Measurements from ENCODE around the gene WDR70. TPM values are rescaled to one million over a fixed set of nuclear protein-coding genes. Genes with fewer than 3 reads are reported as not detected.
"Not testable (repeated sequence)": the region's sequence is repeated elsewhere in the genome, so short reads cannot be mapped to it uniquely, and the experiment has no call there.

The WDR70 gene
- total RNA-seq, 1 experiment from 2014 or later = 28.4 TPM

DNA sequence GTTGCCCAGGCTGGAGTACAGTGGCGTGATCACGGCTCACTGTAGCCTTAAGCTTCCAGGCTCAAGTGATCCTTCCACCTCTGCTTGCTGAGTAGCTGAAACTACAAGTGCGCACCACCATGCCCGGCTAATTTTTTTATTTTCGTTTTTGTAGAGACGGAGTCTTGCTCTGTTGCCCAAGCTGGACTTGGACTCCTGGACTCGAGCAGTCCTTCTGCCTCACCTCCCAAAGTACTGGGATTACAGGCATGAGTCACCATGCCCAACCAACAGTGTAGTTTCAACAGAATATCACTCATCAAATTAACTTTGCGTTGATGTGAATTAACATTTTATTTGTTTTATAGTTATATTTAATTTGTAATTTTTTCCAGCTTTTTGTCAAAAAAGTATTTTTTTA lies 45.3 kb downstream of the WDR70 start:
- Histone ChIP-seq H3K4me1 (replicated peaks) (no peaks in the 10 kb centered on the region), H3K36me3 (0 out of 2 replicates have a peak, but pooled peaks cover 8% of the 10 kb centered on the region)
- no peak for DNase-seq (ENCODE audit: low read depth in 1 of 2, low spot score in 2 of 2)

GRCh38 chr5:37428044-37428443 lies 48.9 kb downstream of the WDR70 start:
- Histone ChIP-seq H3K4me3 (no peak overlapping the region), H3K36me3 (peaks cover 3% of the 10 kb centered on the region; the same call in 1 of the 2 replicates), H3K27me3 (replicated peaks) (no peaks in the 10 kb centered on the region), H3K4me1 (replicated peaks) (peaks cover 1% of the 10 kb centered on the region; the same call in 1 of the 2 replicates), H3K27ac (no peak overlapping the region), H3K9me3 (replicated peaks) (no peaks in the 10 kb centered on the region)
- DNase-seq (ENCODE audit: low read depth in 1 of 2, low spot score in 2 of 2) = no peak

More for the DNA sequence above, 45.3 kb downstream of the WDR70 start:
- H3K27me3 ChIP-seq (replicated peaks) = no peaks in the 10 kb centered on the region
- H3K9me3 ChIP-seq (replicated peaks) = no peaks in the 10 kb centered on the region
- H3K27ac ChIP-seq = no peak overlapping the region
- no peak overlapping the region for H3K4me3 ChIP-seq

GRCh38 chr5:37435261-37435660 lies 56.1 kb downstream of the WDR70 start:
- Histone ChIP-seq H3K9me3 (replicated peaks) (no peaks in the 10 kb centered on the region), H3K27ac (no peak overlapping the region), H3K4me3 (no peak overlapping the region), H3K36me3 (peaks cover 2% of the 10 kb centered on the region; the same call in 1 of the 2 replicates), H3K27me3 (replicated peaks) (no peaks in the 10 kb centered on the region), H3K4me1 (replicated peaks) (peaks cover 5% of the 10 kb centered on the region; the same call in 1 of the 2 replicates)
- peak in 1 of 2 experiments; percentile 5 for DNase-seq (ENCODE audit: low read depth in 1 of 2, low spot score in 2 of 2)

DNA sequence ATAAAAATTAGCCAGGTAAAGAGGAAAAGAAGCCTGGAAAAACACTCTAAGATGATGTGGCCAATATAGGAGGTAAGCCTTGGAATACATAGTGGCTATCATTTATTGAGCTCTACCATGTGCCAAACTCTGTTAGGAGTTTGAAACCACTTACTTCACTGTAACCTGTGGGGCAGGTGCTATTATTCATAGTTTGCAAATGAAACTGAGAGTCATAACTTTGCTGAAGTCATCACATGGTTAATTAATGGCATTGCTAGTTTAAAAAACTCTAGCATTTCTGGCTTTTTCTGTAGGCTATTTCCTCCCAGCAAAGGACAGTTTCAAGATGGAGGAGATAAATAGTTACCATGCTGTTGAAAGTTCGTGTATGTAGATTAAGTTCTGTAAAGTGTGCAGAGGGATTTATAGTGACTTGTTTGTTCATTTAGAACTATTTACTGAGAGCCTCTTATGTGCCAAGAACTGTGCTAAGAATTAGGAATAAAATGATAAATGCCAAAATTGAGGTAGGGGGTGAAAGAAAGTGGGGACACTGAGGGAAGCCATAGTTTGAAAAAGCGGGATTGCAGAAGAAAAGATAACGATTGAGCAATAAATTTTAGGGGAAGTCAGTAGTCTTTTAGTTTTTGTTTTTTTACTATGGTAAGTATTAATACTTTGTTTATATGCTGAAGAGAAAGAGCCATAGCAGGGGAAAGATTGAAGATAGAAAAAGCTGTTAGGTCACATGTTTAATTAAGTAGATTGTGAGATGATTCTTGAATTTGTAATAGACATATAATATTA lies 57.2 kb downstream of the WDR70 start:
- no peak overlapping the region for H3K27ac ChIP-seq
- H3K4me1 ChIP-seq (replicated peaks) = peaks cover 5% of the 10 kb centered on the region; the same call in 1 of the 2 replicates
- no peak for DNase-seq (ENCODE audit: low read depth in 1 of 2, low spot score in 2 of 2)
- H3K9me3 ChIP-seq (replicated peaks) = no peaks in the 10 kb centered on the region
- H3K27me3 ChIP-seq (replicated peaks) = no peaks in the 10 kb centered on the region
- H3K4me3 ChIP-seq = no peak overlapping the region
- H3K36me3 ChIP-seq = peaks cover 2% of the 10 kb centered on the region; the same call in 1 of the 2 replicates

- no peak overlapping the region for H3K27ac ChIP-seq
- peaks cover 2% of the 10 kb centered on the region; the same call in 1 of the 2 replicates for H3K36me3 ChIP-seq
- peaks cover 5% of the 10 kb centered on the region; the same call in 1 of the 2 replicates for H3K4me1 ChIP-seq (replicated peaks)
- no peaks in the 10 kb centered on the region for H3K27me3 ChIP-seq (replicated peaks)
- no peak overlapping the region for H3K4me3 ChIP-seq
- H3K9me3 ChIP-seq (replicated peaks) = no peaks in the 10 kb centered on the region
- no peak for DNase-seq (ENCODE audit: low read depth in 1 of 2, low spot score in 2 of 2)
Measured at GRCh38 chr5:37437711-37438110, 58.6 kb downstream of the WDR70 start.

DNA sequence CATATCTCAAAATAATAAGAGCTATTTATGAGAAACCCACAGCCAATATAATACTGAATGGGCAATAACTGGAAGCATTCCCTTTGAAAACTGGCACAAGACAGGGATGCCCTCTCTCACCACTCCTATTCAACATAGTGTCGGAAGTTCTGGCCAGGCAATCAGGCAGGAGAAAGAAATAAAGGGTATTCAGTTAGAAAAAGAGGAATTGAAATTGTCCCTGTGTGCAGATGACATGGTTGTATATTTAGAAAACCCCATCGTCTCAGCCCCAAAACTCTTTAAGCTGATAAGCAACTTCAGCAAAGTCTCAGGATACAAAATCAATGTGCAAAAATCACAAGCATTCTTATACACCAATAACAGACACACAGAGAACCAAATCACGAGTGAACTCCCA lies 66.7 kb downstream of the WDR70 start:
- not testable (repeated sequence) for H3K36me3 ChIP-seq; H3K4me3 ChIP-seq; DNase-seq (ENCODE audit: low read depth in 1 of 2, low spot score in 2 of 2); H3K27me3 ChIP-seq (replicated peaks); H3K27ac ChIP-seq; H3K9me3 ChIP-seq (replicated peaks); H3K4me1 ChIP-seq (replicated peaks)

DNA sequence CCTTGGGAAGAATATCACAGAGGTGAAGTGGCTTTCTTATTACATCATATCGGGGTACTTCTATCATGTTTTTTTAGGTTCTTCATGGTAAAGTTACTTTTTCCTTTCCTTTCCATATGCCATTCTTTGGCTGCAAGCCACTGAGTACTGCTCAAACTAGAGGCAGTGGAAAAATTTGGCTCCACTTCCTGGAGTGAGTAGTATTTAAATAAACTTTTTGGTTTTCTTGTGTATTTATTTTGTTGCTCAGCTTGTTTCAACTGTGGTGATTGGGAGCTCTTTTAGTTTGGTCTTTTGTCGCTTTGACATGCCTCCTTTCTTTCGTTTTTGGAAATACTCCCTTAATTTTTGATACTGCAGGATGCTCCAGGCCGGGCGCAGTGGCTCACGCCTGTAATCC lies 69.8 kb downstream of the WDR70 start:
- H3K27me3 ChIP-seq (replicated peaks) = no peaks in the 10 kb centered on the region
- no peaks in the 10 kb centered on the region for H3K9me3 ChIP-seq (replicated peaks)
- no peak overlapping the region for H3K4me3 ChIP-seq
- no peaks in the 10 kb centered on the region for H3K36me3 ChIP-seq
- 0 out of 2 replicates have a peak, but pooled peaks cover 3% of the 10 kb centered on the region for H3K4me1 ChIP-seq (replicated peaks)
- peak; percentile 53 to 80 for DNase-seq (ENCODE audit: low read depth in 1 of 2, low spot score in 2 of 2)
- no peak overlapping the region for H3K27ac ChIP-seq

- not testable (repeated sequence) for H3K4me3 ChIP-seq; DNase-seq (ENCODE audit: low read depth in 1 of 2, low spot score in 2 of 2); H3K36me3 ChIP-seq; H3K27ac ChIP-seq; H3K9me3 ChIP-seq (replicated peaks); H3K4me1 ChIP-seq (replicated peaks); H3K27me3 ChIP-seq (replicated peaks)
Measured at GRCh38 chr5:37451991-37452390, 72.9 kb downstream of the WDR70 start.

DNA sequence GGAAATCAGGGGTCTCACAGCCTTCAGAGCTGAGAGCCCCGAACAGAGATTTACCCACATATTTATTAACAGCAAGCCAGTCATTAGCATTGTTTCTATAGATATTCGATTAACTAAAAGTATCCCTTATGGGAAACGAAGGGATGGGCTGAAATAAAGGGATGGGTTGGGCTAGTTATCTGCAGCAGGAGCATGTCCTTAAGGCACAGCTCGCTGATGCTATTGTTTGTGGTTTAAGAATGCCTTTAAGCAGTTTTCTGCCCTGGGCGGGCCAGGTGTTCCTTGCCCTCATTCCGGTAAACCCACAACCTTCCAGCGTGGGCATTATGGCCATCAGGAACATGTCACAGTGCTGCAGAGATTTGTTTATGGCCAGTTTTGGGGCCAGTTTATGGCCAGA lies 74.1 kb downstream of the WDR70 start:
- H3K9me3 ChIP-seq (replicated peaks); H3K27ac ChIP-seq; H3K36me3 ChIP-seq; H3K4me3 ChIP-seq; H3K27me3 ChIP-seq (replicated peaks); H3K4me1 ChIP-seq (replicated peaks); DNase-seq (ENCODE audit: low read depth in 1 of 2, low spot score in 2 of 2): not testable (repeated sequence)

DNA sequence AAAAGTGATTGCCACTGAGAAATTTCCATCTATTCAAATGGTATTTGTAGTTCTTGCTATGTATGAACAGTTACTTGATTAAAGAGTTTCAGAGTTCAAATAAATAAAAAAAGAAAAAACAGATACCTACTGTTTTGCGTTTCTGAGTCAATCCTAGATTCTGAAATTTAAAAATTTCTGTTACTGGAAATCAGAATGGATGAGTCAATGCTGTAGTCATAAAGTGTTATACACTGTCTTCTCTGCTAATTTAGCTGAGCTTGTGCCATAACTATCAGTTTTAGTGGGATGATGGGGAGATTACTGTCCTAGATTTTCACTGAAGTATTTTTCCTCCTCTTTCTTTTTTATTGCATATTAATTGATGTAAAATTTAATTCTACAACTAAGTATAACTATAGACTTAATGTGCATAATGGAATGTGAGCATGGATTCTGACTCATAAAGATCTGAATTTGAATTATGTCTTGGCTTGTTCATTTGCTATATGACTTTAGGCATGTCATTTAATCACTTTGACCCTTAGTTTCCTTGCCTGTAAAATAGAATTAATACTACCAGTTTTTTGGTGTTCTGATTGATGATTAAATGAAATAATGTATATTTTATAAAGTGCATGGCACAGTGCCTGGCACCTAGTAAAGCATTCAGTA lies 75.4 kb downstream of the WDR70 start:
- not testable (repeated sequence) for H3K9me3 ChIP-seq (replicated peaks); H3K36me3 ChIP-seq; H3K4me1 ChIP-seq (replicated peaks); H3K4me3 ChIP-seq; H3K27ac ChIP-seq; H3K27me3 ChIP-seq (replicated peaks); DNase-seq (ENCODE audit: low read depth in 1 of 2, low spot score in 2 of 2)

- H3K36me3 ChIP-seq; DNase-seq (ENCODE audit: low read depth in 1 of 2, low spot score in 2 of 2); H3K9me3 ChIP-seq (replicated peaks); H3K4me1 ChIP-seq (replicated peaks); H3K27me3 ChIP-seq (replicated peaks); H3K4me3 ChIP-seq; H3K27ac ChIP-seq: not testable (repeated sequence)
Measured at GRCh38 chr5:37463191-37464051, 84.3 kb downstream of the WDR70 start.

- not testable (repeated sequence) for H3K27ac ChIP-seq; H3K4me3 ChIP-seq; H3K9me3 ChIP-seq (replicated peaks); DNase-seq (ENCODE audit: low read depth in 1 of 2, low spot score in 2 of 2); H3K27me3 ChIP-seq (replicated peaks); H3K4me1 ChIP-seq (replicated peaks); H3K36me3 ChIP-seq
Measured at GRCh38 chr5:37464581-37464980, 85.5 kb downstream of the WDR70 start.

- H3K27me3 ChIP-seq (replicated peaks); H3K4me3 ChIP-seq; H3K27ac ChIP-seq; DNase-seq (ENCODE audit: low read depth in 1 of 2, low spot score in 2 of 2); H3K9me3 ChIP-seq (replicated peaks); H3K4me1 ChIP-seq (replicated peaks); H3K36me3 ChIP-seq: not testable (repeated sequence)
Measured at GRCh38 chr5:37469383-37469782, 90.3 kb downstream of the WDR70 start.

Data from SJSA1 (cell line).